ENCODE measurements around the gene POMP.
A peak's percentile ranks its signal among the peaks of the same experiment; 100 is the strongest.
"Not testable (repeated sequence)": the region's sequence is repeated elsewhere in the genome, so short reads cannot be mapped to it uniquely, and the experiment has no call there.

Gene POMP

GRCh38 chr13:28666897-28667488 is 8.1 kb downstream of the POMP start:
- Histone ChIP-seq H3K9me3 (ENCODE audit: control insufficient read depth, low read length) (no peaks in the 10 kb centered on the region), H3K27ac (ENCODE audit: low read depth, low read length, severe bottlenecking) (no peak overlapping the region), H3K4me1 (ENCODE audit: control insufficient read depth, insufficient read depth, low read length, poor library complexity, severe bottlenecking) (no peaks in the 10 kb centered on the region), H3K4me3 (ENCODE audit: extremely low read depth, insufficient read depth, low read length, poor library complexity, severe bottlenecking) (no peak overlapping the region), H3K36me3 (ENCODE audit: control insufficient read depth, insufficient read depth, low read length) (peaks cover 94% of the 10 kb centered on the region)
- WGBS, 2 experiments (ENCODE audit: insufficient coverage in 2 of 2) = 100% methylated on average over 1 of the region's 9 CpGs

- peaks cover 94% of the 10 kb centered on the region for H3K36me3 ChIP-seq (ENCODE audit: control insufficient read depth, insufficient read depth, low read length)
- no peak overlapping the region for H3K27ac ChIP-seq (ENCODE audit: low read depth, low read length, severe bottlenecking)
- H3K4me3 ChIP-seq (ENCODE audit: extremely low read depth, insufficient read depth, low read length, poor library complexity, severe bottlenecking) = no peak overlapping the region
- H3K4me1 ChIP-seq (ENCODE audit: control insufficient read depth, insufficient read depth, low read length, poor library complexity, severe bottlenecking) = no peaks in the 10 kb centered on the region
- no peaks in the 10 kb centered on the region for H3K9me3 ChIP-seq (ENCODE audit: control insufficient read depth, low read length)
Measured at GRCh38 chr13:28671126-28671792, 12.3 kb downstream of the POMP start.

DNA sequence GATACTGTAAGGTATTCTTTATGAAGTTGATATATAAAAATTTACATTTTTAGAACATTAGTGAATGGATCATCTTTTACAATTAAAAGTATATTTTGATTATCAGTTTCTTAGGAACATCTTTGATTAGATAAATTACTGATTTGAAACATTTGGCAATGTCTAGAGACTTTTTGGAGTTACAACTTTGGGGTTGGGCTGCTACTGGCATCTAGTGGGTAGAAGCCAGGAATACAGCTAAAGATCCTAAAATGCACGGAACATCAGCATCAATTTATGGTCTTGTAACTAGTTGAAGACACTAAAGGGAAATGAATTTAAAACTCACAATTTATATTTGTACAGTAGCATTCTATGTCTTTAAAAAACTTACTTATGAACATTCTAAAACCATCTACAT is 19.9 kb downstream of the POMP start:
- no CpG with 5 or more reads among the region's 1 CpG for WGBS, 2 experiments (ENCODE audit: insufficient coverage in 2 of 2)
- no peak overlapping the region for H3K27ac ChIP-seq (ENCODE audit: low read depth, low read length, severe bottlenecking)

DNA sequence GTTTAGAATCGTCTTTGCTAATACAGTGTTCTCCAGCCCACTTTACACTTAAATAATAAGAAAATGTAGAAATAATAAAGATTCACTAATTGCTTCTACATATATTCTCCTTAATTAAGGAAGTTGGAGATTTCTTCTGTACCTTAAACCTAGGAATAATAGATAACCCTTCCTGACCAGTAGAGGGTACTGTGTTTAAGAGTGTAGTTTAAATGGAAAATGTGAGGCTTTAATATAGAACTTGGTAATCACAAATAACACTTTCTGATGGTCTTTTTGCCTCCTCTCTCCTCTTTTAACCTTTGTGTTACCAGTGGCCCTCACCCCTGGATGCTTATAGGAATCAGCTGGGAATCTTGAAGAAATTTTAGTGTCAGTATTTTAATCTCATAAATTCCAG is 20.7 kb downstream of the POMP start:
- Histone ChIP-seq H3K4me3 (ENCODE audit: extremely low read depth, insufficient read depth, low read length, poor library complexity, severe bottlenecking) (no peak overlapping the region), H3K36me3 (ENCODE audit: control insufficient read depth, insufficient read depth, low read length) (peaks cover 52% of the 10 kb centered on the region), H3K9me3 (ENCODE audit: control insufficient read depth, low read length) (no peaks in the 10 kb centered on the region), H3K27ac (ENCODE audit: low read depth, low read length, severe bottlenecking) (no peak overlapping the region), H3K4me1 (ENCODE audit: control insufficient read depth, insufficient read depth, low read length, poor library complexity, severe bottlenecking) (no peaks in the 10 kb centered on the region)
- whole genome bisulfite sequencing, 2 experiments (ENCODE audit: insufficient coverage in 2 of 2) = no CpG with 5 or more reads among the region's 1 CpG

More for the DNA sequence above, 19.9 kb downstream of the POMP start:
- H3K9me3 ChIP-seq (ENCODE audit: control insufficient read depth, low read length) = no peaks in the 10 kb centered on the region
- no peaks in the 10 kb centered on the region for H3K4me1 ChIP-seq (ENCODE audit: control insufficient read depth, insufficient read depth, low read length, poor library complexity, severe bottlenecking)
- H3K36me3 ChIP-seq (ENCODE audit: control insufficient read depth, insufficient read depth, low read length) = peaks cover 60% of the 10 kb centered on the region
- no peak overlapping the region for H3K4me3 ChIP-seq (ENCODE audit: extremely low read depth, insufficient read depth, low read length, poor library complexity, severe bottlenecking)

DNA sequence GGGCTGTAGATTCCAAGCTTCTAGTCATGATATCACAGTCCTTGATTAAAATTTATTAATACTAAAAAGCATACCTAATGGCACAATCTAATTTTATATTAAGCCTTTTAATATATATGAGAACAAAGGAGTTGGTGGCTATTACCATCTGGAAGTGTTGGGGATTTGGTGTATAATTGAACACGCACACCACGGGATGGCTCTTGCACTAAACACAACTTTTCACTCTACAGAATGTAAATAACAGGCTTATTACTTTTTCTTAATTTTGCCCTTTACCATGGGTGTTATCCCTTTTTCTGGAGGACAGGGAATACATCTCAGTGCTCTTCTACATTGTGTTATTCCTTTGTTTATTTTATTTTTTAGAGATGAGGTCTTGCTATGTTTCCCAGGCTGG is 21.6 kb downstream of the POMP start:
- no CpG with 5 or more reads among the region's 2 CpGs for WGBS, 2 experiments (ENCODE audit: insufficient coverage in 2 of 2)
- no peak overlapping the region for H3K27ac ChIP-seq (ENCODE audit: low read depth, low read length, severe bottlenecking)
- no peaks in the 10 kb centered on the region for H3K9me3 ChIP-seq (ENCODE audit: control insufficient read depth, low read length)
- H3K4me1 ChIP-seq (ENCODE audit: control insufficient read depth, insufficient read depth, low read length, poor library complexity, severe bottlenecking) = no peaks in the 10 kb centered on the region
- peaks cover 43% of the 10 kb centered on the region for H3K36me3 ChIP-seq (ENCODE audit: control insufficient read depth, insufficient read depth, low read length)
- H3K4me3 ChIP-seq (ENCODE audit: extremely low read depth, insufficient read depth, low read length, poor library complexity, severe bottlenecking) = no peak overlapping the region

- not testable (repeated sequence) for H3K9me3 ChIP-seq (ENCODE audit: control insufficient read depth, low read length); H3K4me1 ChIP-seq (ENCODE audit: control insufficient read depth, insufficient read depth, low read length, poor library complexity, severe bottlenecking); H3K4me3 ChIP-seq (ENCODE audit: extremely low read depth, insufficient read depth, low read length, poor library complexity, severe bottlenecking); H3K27ac ChIP-seq (ENCODE audit: low read depth, low read length, severe bottlenecking)
- WGBS, 2 experiments (ENCODE audit: insufficient coverage in 2 of 2) = 84 to 87% methylated on average over 6 of the region's 8 CpGs
- H3K36me3 ChIP-seq (ENCODE audit: control insufficient read depth, insufficient read depth, low read length) = peaks cover 17% of the 10 kb centered on the region
Measured at GRCh38 chr13:28683169-28683568, 24.2 kb downstream of the POMP start.

DNA sequence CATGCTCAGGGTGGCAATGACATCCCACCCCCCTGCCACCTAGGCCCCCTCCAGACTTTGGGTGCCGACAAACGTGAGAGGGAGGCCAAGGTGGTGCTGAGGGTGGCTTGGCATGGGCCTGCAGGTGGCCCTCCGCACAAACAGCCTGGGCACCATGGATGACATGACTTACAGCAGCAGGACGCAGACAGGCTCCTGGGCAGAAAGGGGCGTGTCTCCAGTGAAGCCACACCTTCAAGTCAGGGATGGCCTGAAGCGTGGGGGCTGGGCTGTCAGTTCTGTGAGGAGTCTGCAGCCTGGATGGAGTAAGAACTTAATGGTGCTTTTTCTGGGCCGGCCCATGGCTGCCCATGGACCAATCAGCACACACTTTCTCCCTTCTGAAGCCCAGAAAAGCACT is 25.3 kb downstream of the POMP start:
- Histone ChIP-seq H3K27ac (ENCODE audit: low read depth, low read length, severe bottlenecking) (no peak overlapping the region), H3K4me1 (ENCODE audit: control insufficient read depth, insufficient read depth, low read length, poor library complexity, severe bottlenecking) (no peaks in the 10 kb centered on the region), H3K9me3 (ENCODE audit: control insufficient read depth, low read length) (no peaks in the 10 kb centered on the region), H3K4me3 (ENCODE audit: extremely low read depth, insufficient read depth, low read length, poor library complexity, severe bottlenecking) (no peak overlapping the region), H3K36me3 (ENCODE audit: control insufficient read depth, insufficient read depth, low read length) (peaks cover 11% of the 10 kb centered on the region)
- WGBS, 2 experiments (ENCODE audit: insufficient coverage in 2 of 2) = 32 to 46% methylated on average over 4 to 5 of the region's 7 CpGs

GRCh38 chr13:28685114-28685513 is 26.2 kb downstream of the POMP start:
- Histone ChIP-seq H3K4me3 (ENCODE audit: extremely low read depth, insufficient read depth, low read length, poor library complexity, severe bottlenecking) (no peak overlapping the region), H3K9me3 (ENCODE audit: control insufficient read depth, low read length) (no peaks in the 10 kb centered on the region), H3K27ac (ENCODE audit: low read depth, low read length, severe bottlenecking) (no peak overlapping the region), H3K4me1 (ENCODE audit: control insufficient read depth, insufficient read depth, low read length, poor library complexity, severe bottlenecking) (no peaks in the 10 kb centered on the region), H3K36me3 (ENCODE audit: control insufficient read depth, insufficient read depth, low read length) (peaks cover 3% of the 10 kb centered on the region)
- WGBS, 2 experiments (ENCODE audit: insufficient coverage in 2 of 2) = 90 to 93% methylated on average over 12 of the region's 12 CpGs

GRCh38 chr13:28685892-28686291 is 27.0 kb downstream of the POMP start:
- H3K4me3 ChIP-seq (ENCODE audit: extremely low read depth, insufficient read depth, low read length, poor library complexity, severe bottlenecking) = no peak overlapping the region
- WGBS, 2 experiments (ENCODE audit: insufficient coverage in 2 of 2) = 100% methylated on average over 1 to 2 of the region's 3 CpGs

GRCh38 chr13:28693605-28694491 is 34.9 kb downstream of the POMP start:
- peaks cover 10% of the 10 kb centered on the region for H3K4me1 ChIP-seq (ENCODE audit: control insufficient read depth, insufficient read depth, low read length, poor library complexity, severe bottlenecking)
- H3K36me3 ChIP-seq (ENCODE audit: control insufficient read depth, insufficient read depth, low read length); H3K9me3 ChIP-seq (ENCODE audit: control insufficient read depth, low read length): not testable (repeated sequence)
- WGBS, 2 experiments (ENCODE audit: insufficient coverage in 2 of 2) = 43 to 52% methylated on average over 7 to 8 of the region's 11 CpGs
- H3K4me3 ChIP-seq (ENCODE audit: extremely low read depth, insufficient read depth, low read length, poor library complexity, severe bottlenecking) = peak overlapping the region; percentile 14
- H3K27ac ChIP-seq (ENCODE audit: low read depth, low read length, severe bottlenecking) = peak overlapping the region; percentile 69

More at GRCh38 chr13:28685892-28686291, 27.0 kb downstream of the POMP start:
- H3K27ac ChIP-seq (ENCODE audit: low read depth, low read length, severe bottlenecking) = no peak overlapping the region
- H3K36me3 ChIP-seq (ENCODE audit: control insufficient read depth, insufficient read depth, low read length) = no peaks in the 10 kb centered on the region
- no peaks in the 10 kb centered on the region for H3K4me1 ChIP-seq (ENCODE audit: control insufficient read depth, insufficient read depth, low read length, poor library complexity, severe bottlenecking)
- no peaks in the 10 kb centered on the region for H3K9me3 ChIP-seq (ENCODE audit: control insufficient read depth, low read length)
